ENCODE results near the gene CFHR4.
"Not testable (repeated sequence)": the region's sequence is repeated elsewhere in the genome, so short reads cannot be mapped to it uniquely, and the experiment has no call there.

Gene CFHR4

GRCh38 chr1:196861429-196861828 lies 26.4 kb upstream of the CFHR4 start:
- ChIA-PET POLR2A (ENCODE audit: low non-redundant PET) (no interaction called here), CTCF (no interaction called here)
- H3K27ac ChIP-seq: no peak overlapping the region
- no peak for TF ChIP-seq CTCF (conservative IDR thresholded peaks at IDR 0.05; ENCODE audit: low read depth)
- no peak for DNase-seq (ENCODE audit: low spot score)

GRCh38 chr1:196866974-196867373 lies 20.9 kb upstream of the CFHR4 start:
- ChIA-PET CTCF (no interaction called here), POLR2A (ENCODE audit: low non-redundant PET) (no interaction called here)
- TF ChIP-seq CTCF (conservative IDR thresholded peaks at IDR 0.05; ENCODE audit: low read depth): no peak
- DNase-seq (ENCODE audit: low spot score): no peak
- H3K27ac ChIP-seq: no peak overlapping the region

- DNase-seq (ENCODE audit: low spot score): no peak
- TF ChIP-seq CTCF (conservative IDR thresholded peaks at IDR 0.05; ENCODE audit: low read depth): no peak
- ChIA-PET CTCF (no interaction called here), POLR2A (ENCODE audit: low non-redundant PET) (no interaction called here)
- H3K27ac ChIP-seq: no peak overlapping the region
Measured at GRCh38 chr1:196873385-196873784, 14.5 kb upstream of the CFHR4 start.

- H3K27ac ChIP-seq: no peak overlapping the region
- POLR2A ChIA-PET (ENCODE audit: low non-redundant PET): no interaction called here
- CTCF ChIA-PET: no interaction called here
- TF ChIP-seq CTCF (conservative IDR thresholded peaks at IDR 0.05; ENCODE audit: low read depth): no peak
- no peak for DNase-seq (ENCODE audit: low spot score)
Measured at GRCh38 chr1:196875935-196876334, 11.9 kb upstream of the CFHR4 start.

- ChIA-PET POLR2A (ENCODE audit: low non-redundant PET) (no interaction called here), CTCF (interaction anchor here (0.6 to 0.7 kb wide), 2 partner anchors 24 to 154 kb away, joined by 3 read pairs; no protein-coding TSS in a partner anchor)
- peak; percentile 25 for DNase-seq (ENCODE audit: low spot score)
- TF ChIP-seq CTCF (conservative IDR thresholded peaks at IDR 0.05; ENCODE audit: low read depth): 0 out of 2 replicates have a peak, but pooled peaks have one; percentile 7
- no peak overlapping the region for H3K27ac ChIP-seq
Measured at GRCh38 chr1:196877964-196878363, 9.9 kb upstream of the CFHR4 start.

GRCh38 chr1:196886560-196886959 lies 1.3 kb upstream of the CFHR4 start:
- DNase-seq (ENCODE audit: low spot score); H3K27ac ChIP-seq; POLR2A ChIA-PET (ENCODE audit: low non-redundant PET); CTCF ChIA-PET: not testable (repeated sequence)

GRCh38 chr1:196890668-196891067 lies 2.8 kb downstream of the CFHR4 start:
- no peak overlapping the region for H3K27ac ChIP-seq
- CTCF ChIA-PET: no interaction called here
- DNase-seq (ENCODE audit: low spot score): no peak
- no peak for TF ChIP-seq CTCF (conservative IDR thresholded peaks at IDR 0.05; ENCODE audit: low read depth)
- POLR2A ChIA-PET (ENCODE audit: low non-redundant PET): no interaction called here

All from RWPE1 (cell line).